GM18861 (cell line): Measurements from ENCODE around the gene SLC28A1.
"Not testable (repeated sequence)": the region's sequence is repeated elsewhere in the genome, so short reads cannot be mapped to it uniquely, and the experiment has no call there.

ENCODE experiments used
- ATAC-seq: cut with Tn5 transposase; IDR thresholded peaks from one replicate; pipeline ENCODE4 v1.9.1; 2021; ENCODE audit not compliant: unreplicated experiment

The SLC28A1 gene

GRCh38 chr15:84859651-84860050, 24.8 kb upstream of the SLC28A1 start:
- no peak for ATAC-seq

- no peak for ATAC-seq
Measured at GRCh38 chr15:84861781-84862180, 22.7 kb upstream of the SLC28A1 start.

- no peak for ATAC-seq
Measured at GRCh38 chr15:84862214-84862975, 22.1 kb upstream of the SLC28A1 start.

GRCh38 chr15:84863565-84864443, 20.7 kb upstream of the SLC28A1 start:
- no peak for ATAC-seq

- ATAC-seq = no peak
Measured at GRCh38 chr15:84864444-84864795, 20.0 kb upstream of the SLC28A1 start.

GRCh38 chr15:84865074-84865569, 19.3 kb upstream of the SLC28A1 start:
- ATAC-seq = no peak

GRCh38 chr15:84868037-84868880, 16.2 kb upstream of the SLC28A1 start:
- no peak for ATAC-seq

GRCh38 chr15:84869510-84869909, 15.0 kb upstream of the SLC28A1 start:
- no peak for ATAC-seq

- no peak for ATAC-seq
Measured at GRCh38 chr15:84871428-84871985, 13.0 kb upstream of the SLC28A1 start.

- ATAC-seq = no peak
Measured at GRCh38 chr15:84872009-84872910, 12.2 kb upstream of the SLC28A1 start.

- ATAC-seq = no peak
Measured at GRCh38 chr15:84873997-84874396, 10.5 kb upstream of the SLC28A1 start.

GRCh38 chr15:84874981-84875699, 9.3 kb upstream of the SLC28A1 start:
- no peak for ATAC-seq

GRCh38 chr15:84876269-84876668, 8.2 kb upstream of the SLC28A1 start:
- ATAC-seq = no peak

GRCh38 chr15:84877701-84878100, 6.8 kb upstream of the SLC28A1 start:
- ATAC-seq = not testable (repeated sequence)

GRCh38 chr15:84878504-84878903, 6.0 kb upstream of the SLC28A1 start:
- no peak for ATAC-seq

GRCh38 chr15:84879088-84879780, 5.2 kb upstream of the SLC28A1 start:
- no peak for ATAC-seq

- ATAC-seq = no peak
Measured at GRCh38 chr15:84880007-84880406, 4.5 kb upstream of the SLC28A1 start.

GRCh38 chr15:84880822-84881519, 3.5 kb upstream of the SLC28A1 start:
- no peak for ATAC-seq
